Activated CD8-positive, alpha-beta memory T cell treated with anti-CD3 and anti-CD28 coated beads for 1 hour (primary cell): Measurements from ENCODE around the gene PRMT3.
"Not testable (repeated sequence)": the region's sequence is repeated elsewhere in the genome, so short reads cannot be mapped to it uniquely, and the experiment has no call there.

Experiments used
- DNase-seq, 2 donors: peaks; one replicate each; pipeline ENCODE4 v3.0.0-alpha.2; 2020; ENCODE audit warnings: low read depth in 1 of 2; ENCODE audit errors: extremely low read depth in 1 of 2

PRMT3 gene

GRCh38 chr11:20373568-20374209 lies 13.8 kb upstream of the PRMT3 start:
- no peak for DNase-seq

GRCh38 chr11:20374741-20375300 lies 12.7 kb upstream of the PRMT3 start:
- no peak for DNase-seq

DNA sequence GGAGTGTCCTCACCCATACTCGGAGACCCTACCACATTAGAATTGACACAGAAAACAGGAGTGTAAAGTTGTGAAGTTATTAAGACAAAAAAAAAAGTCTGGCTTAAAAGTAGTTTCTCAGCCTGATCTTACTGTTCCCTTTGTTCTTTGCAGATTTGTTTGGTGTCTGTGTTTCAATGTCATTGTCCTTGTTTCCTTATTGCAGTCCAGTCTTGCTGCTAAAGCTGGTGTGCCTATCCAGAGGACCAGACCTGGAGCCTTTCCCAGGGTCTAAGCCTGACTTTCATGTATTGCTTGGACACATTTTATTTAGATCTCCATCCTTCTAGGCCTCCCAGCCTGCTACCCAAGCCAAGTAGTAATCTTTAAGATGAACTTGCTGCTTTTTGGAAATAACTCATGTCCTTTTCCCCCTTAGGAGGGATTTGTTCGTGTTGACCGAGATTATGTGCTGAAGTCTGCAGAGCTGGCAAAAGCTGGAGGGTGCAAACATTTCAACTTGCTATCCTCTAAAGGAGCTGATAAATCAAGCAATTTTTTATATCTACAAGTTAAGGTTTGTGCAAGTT lies 11.3 kb upstream of the PRMT3 start:
- no peak for DNase-seq

- DNase-seq, result not testable (repeated sequence)
Observed at GRCh38 chr11:20385996-20386395, 1.5 kb upstream of the PRMT3 start.

DNA sequence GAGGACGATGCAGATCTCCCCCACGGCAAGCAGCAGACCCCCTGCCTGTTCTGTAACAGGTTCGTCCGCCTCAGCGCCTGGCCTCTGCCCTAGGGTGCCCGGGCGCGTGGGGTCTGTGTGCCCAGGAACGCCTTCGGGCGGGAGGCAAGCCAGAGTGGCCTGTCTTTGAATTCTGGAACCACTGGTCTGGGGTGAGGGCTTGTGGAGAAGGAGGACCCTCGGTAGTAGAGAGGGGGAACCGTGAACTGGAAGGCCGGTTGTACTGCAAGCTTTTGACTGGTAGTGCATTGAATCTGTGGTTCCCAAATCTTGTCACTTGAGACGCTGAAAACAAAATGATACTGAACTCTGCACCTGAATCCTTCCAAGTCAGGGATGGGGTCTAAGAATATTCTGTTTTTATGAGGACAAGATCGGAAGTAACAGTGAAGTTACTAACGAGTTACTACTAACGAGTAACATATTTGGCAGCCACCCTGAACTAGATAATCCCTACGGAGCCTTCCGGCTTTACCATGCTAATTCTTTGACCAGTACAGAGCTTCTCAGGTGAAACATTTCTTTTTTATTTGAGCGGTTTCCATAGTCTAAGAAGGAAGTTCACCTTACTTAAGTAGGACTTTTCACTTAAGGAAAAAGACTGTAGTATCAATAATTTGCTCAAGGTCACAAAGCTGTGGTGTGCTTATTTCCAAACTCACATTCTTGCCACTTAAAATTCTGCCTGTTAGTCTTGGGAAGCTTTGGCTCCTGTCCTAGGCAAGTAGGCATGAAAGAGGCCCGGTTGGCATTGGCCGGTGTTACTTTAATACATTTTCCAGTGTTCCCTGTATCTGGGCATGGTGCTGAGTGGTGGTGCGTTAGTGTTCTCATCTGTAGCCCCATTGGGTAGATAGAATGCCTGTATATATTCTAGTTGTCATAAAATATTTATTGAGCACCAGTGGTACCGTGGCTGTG lies 860 bp downstream of the PRMT3 start:
- DNase-seq, result no peak

DNA sequence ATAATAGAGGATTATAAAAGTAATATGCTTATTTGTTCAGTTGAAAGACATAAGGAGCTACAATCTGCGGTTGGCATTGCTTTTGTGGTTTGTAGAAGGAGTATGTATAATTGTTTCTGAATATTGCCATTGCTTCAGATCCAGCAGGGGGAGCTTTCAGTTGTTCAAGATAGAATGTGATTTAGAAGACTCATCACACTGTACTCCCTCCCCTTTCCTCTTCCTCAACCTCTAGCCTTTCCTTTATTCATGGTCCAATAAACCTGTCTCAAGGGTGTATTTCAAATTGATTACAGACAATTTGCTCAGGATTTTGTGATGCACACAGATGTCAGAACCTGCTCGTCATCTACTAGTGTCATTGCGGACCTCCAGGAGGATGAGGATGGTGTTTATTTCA lies 9.8 kb downstream of the PRMT3 start:
- no peak for DNase-seq

GRCh38 chr11:20399498-20399897 lies 12.0 kb downstream of the PRMT3 start:
- no peak for DNase-seq

GRCh38 chr11:20403059-20403458 lies 15.5 kb downstream of the PRMT3 start:
- DNase-seq, result no peak

GRCh38 chr11:20406484-20406883 lies 19.0 kb downstream of the PRMT3 start:
- DNase-seq, result no peak

- DNase-seq, result no peak
Observed at GRCh38 chr11:20407344-20407743, 19.8 kb downstream of the PRMT3 start.

GRCh38 chr11:20415432-20415831 lies 27.9 kb downstream of the PRMT3 start:
- no peak for DNase-seq

DNA sequence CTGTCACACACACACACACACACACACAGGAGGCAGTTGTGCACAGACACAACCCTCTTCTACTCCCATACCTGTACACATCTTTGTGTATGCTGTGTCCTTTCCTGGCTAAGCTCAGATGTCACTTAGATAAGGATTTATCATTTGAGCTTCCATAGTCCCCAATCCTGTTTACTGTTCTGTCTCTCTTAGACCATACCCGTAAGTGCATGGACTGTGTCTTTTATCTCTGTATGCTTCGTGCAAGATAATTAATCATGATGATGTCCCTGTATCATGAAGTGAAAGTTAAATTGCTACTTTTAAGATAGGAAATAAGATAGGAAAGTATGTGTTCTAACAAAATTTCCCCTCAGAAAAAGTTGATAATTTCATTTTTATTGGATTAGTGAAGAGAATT lies 30.3 kb downstream of the PRMT3 start:
- no peak for DNase-seq

DNA sequence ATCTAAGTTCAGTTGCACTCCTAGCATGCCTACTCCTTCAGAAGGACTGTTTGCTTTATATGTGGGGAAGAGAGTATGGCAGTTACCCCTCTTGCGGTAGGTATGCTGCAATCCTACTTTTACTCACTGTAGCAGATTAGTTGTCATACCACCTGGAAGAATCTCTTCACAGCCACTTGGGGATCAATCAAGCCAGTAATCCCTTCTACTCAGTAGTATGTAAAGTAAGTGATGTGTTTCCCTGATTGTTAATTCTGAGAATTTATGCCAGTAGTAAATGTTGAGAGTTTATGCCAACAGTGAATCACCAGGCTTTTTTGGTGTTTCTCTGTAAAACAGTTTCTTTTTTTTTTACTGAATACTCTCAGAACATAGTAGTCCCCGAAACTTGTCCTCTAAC lies 34.4 kb downstream of the PRMT3 start:
- no peak for DNase-seq

DNA sequence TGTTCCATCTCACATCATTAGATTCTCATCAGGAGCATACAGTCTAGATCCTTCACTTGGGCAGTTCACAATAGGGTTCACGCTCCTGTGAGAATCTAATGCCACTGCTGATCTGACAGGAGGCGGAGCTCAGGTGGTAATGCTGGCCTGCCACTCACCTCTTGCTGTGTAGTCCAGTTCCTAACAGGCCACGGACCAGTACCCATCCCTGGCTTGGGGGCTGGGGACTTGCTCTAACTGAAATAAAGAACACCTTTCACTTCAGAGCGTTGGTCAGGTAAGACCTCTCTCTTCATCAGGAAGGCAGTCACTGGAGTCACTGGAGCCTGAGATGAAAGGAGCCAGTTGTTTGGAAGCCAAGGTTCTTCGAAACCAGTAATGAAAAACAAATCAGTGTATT lies 41.7 kb downstream of the PRMT3 start:
- DNase-seq, result no peak

DNA sequence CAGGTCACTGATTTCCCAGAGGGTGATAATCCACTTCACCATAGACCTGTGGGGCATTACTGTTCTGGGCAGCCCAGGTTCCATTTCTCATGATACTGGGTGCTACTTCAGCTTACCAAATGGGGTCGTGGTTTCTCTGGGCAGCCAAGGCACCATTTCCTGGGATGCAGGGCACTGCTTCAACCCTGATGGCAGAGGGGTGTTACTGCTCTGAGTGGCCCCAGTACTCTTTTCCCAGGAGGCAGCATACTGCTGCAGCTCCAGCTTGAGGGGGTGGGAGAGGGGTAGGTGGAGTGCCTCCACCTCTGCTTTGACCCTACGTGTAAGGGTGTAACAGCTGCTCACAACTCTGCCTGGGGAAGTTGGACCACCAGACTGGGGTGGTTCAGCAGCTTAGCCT lies 51.1 kb downstream of the PRMT3 start:
- DNase-seq, result no peak

DNA sequence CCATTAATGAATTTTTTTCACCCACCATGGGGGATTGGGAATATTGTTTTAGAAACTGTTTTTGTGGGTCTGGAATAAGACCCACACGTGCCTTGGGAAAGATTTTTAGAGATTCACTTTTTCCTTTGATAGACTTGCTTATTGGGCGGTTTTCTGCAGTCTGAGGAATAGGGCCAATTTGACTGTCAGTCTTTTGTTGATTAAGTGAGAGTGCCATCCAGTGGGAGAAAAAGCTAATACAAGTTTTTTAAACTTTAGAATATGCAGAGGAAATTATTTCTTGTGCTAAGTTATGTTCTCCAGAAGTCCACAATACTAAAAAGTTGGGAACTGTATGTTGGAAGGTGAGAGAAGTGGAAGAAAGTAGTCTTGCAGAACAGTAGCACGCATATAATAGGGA lies 56.1 kb downstream of the PRMT3 start:
- DNase-seq, result no peak

GRCh38 chr11:20444535-20444934 lies 57.0 kb downstream of the PRMT3 start:
- no peak for DNase-seq

GRCh38 chr11:20448834-20449233 lies 61.3 kb downstream of the PRMT3 start:
- no peak for DNase-seq

DNA sequence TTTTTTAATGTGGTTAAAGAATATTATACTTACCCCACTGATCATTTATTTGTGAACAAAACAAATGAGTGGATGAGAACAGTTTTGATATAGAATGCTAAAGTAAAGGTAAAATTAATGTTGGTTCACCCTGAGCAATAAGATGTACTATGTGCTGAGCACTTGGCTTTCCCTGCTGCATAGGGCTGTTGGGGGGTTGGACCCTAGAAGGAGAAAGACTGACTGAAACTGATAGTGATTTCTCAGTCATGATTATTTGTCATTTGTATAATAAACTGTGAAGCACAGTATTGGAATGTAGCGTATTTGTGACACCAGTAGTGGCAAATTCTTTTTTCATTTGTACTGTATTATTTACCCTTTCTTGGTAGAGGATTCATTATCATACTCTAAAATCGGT lies 63.3 kb downstream of the PRMT3 start:
- DNase-seq, result no peak

DNA sequence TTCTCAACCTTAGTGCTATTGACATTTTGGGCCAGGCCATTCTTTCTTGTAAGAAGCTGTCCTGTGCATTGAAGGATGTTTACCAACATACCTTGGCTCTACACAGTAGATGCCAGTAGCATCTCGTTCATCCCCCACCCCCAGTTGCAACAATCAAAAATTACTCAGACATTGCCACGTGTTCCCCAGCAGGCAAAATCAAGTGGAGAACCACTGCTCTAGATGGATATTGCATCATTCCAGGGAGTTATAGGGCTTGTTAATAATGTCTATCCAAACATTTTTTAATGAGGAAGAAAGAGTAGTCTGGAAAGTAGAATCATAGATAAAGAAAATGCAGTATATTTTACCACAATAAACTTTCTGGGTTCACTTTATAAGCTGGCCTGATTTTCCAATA lies 64.1 kb downstream of the PRMT3 start:
- no peak for DNase-seq

- no peak for DNase-seq
Observed at GRCh38 chr11:20452585-20452984, 65.1 kb downstream of the PRMT3 start.
